Trophoblast cell (in vitro differentiated cells and primary cell): ENCODE measurements around the gene GLRX2.

Experiments
- DNase-seq, 2 donors: peaks; one replicate each; pipeline ENCODE4 v3.0.0-alpha.2; 2016
- H2AFZ ChIP-seq: 2 replicates; pipeline ENCODE4 v1.6.1; 2013; ENCODE audit warnings: low read length, moderate library complexity, mild to moderate bottlenecking; ENCODE audit not compliant: insufficient read depth, poor library complexity
- H2AK5ac ChIP-seq: 2 replicates; pipeline ENCODE4 v1.6.1; 2013; ENCODE audit warnings: mild to moderate bottlenecking, low read length
- H2BK120ac ChIP-seq: 2 replicates; pipeline ENCODE4 v1.6.1; 2013; ENCODE audit warnings: low read length, mild to moderate bottlenecking, moderate library complexity; ENCODE audit not compliant: insufficient read depth, poor library complexity
- H2BK12ac ChIP-seq: 2 replicates; pipeline ENCODE4 v1.6.1; 2013; ENCODE audit warnings: mild to moderate bottlenecking, low read length, moderate library complexity
- H2BK5ac ChIP-seq: 2 replicates; pipeline ENCODE4 v1.6.1; 2013; ENCODE audit warnings: low read length, low read depth, moderate library complexity, mild to moderate bottlenecking; ENCODE audit not compliant: poor library complexity
- H3K14ac ChIP-seq: 2 replicates; pipeline ENCODE4 v1.6.1; 2013; ENCODE audit warnings: mild to moderate bottlenecking, low read length
- H3K18ac ChIP-seq: 2 replicates; pipeline ENCODE4 v1.6.1; 2013; ENCODE audit warnings: mild to moderate bottlenecking, low read length
- H3K23ac ChIP-seq: 2 replicates; pipeline ENCODE4 v1.6.1; 2013; ENCODE audit warnings: low read length
- H3K27ac ChIP-seq: 2 replicates; pipeline ENCODE4 v1.5.1; 2013; ENCODE audit warnings: low read depth, mild to moderate bottlenecking, inconsistent platforms, low read length, moderate library complexity
- H3K27me3 ChIP-seq: 2 replicates; pipeline ENCODE4 v1.6.1; 2013; ENCODE audit warnings: inconsistent platforms, mild to moderate bottlenecking, low read length, moderate library complexity; ENCODE audit not compliant: insufficient read depth
- H3K36me3 ChIP-seq, 2 experiments: 1 replicate in 1 of 2; 2 replicates in 1 of 2; pipeline ENCODE4 v1.6.1; 2013; ENCODE audit warnings: low read length in 2 of 2, mild to moderate bottlenecking in 2 of 2, moderate library complexity in 1 of 2; ENCODE audit not compliant: insufficient read depth in 2 of 2, control insufficient read depth in 1 of 2
- H3K4ac ChIP-seq: 2 replicates; pipeline ENCODE4 v1.6.1; 2013; ENCODE audit warnings: low read depth, mild to moderate bottlenecking, low read length, moderate library complexity
- H3K4me1 ChIP-seq, 2 experiments: 1 replicate in 1 of 2; 2 replicates in 1 of 2; pipeline ENCODE4 v1.6.1; 2013; ENCODE audit warnings: low read length in 2 of 2, mild to moderate bottlenecking in 2 of 2, moderate library complexity in 1 of 2; ENCODE audit not compliant: insufficient read depth in 2 of 2, control insufficient read depth in 1 of 2
- H3K4me2 ChIP-seq: 2 replicates; pipeline ENCODE4 v1.6.1; 2013; ENCODE audit warnings: inconsistent platforms, mild to moderate bottlenecking, low read length, moderate library complexity
- H3K4me3 ChIP-seq: 2 replicates; pipeline ENCODE4 v1.5.1; 2013; ENCODE audit warnings: mild to moderate bottlenecking, low read depth, low read length, inconsistent platforms
- H3K79me1 ChIP-seq: one replicate; pipeline ENCODE4 v1.6.1; 2013; ENCODE audit warnings: low read length
- H3K79me2 ChIP-seq: 2 replicates; pipeline ENCODE4 v1.6.1; 2013; ENCODE audit warnings: low read length, mild to moderate bottlenecking; ENCODE audit not compliant: control insufficient read depth, insufficient read depth, poor library complexity
- H3K9ac ChIP-seq: 2 replicates; pipeline ENCODE4 v1.6.1; 2013; ENCODE audit warnings: mild to moderate bottlenecking, low read length
- H3K9me3 ChIP-seq: 2 replicates; pipeline ENCODE4 v1.6.1; 2013; ENCODE audit warnings: low read depth, mild to moderate bottlenecking, control low read depth, inconsistent platforms, low read length; ENCODE audit not compliant: insufficient read depth
- H4K12ac ChIP-seq: 2 replicates; pipeline ENCODE4 v1.6.1; 2013; ENCODE audit warnings: low read depth, mild to moderate bottlenecking, low read length, moderate library complexity
- H4K8ac ChIP-seq: 2 replicates; pipeline ENCODE4 v1.6.1; 2013; ENCODE audit warnings: low read depth, mild to moderate bottlenecking, low read length, moderate library complexity
- H4K91ac ChIP-seq: one replicate; pipeline ENCODE4 v1.6.1; 2013; ENCODE audit warnings: low read depth, mild to moderate bottlenecking, low read length, moderate library complexity
- WGBS: extraction: QIAGEN DNeasy Blood & Tissue Kit; methylation state at CpG from one replicate; pipeline ENCODE4 v1.1.7; 2013; ENCODE audit warnings: missing lambda C conversion rate; ENCODE audit not compliant: insufficient read length, insufficient coverage; ENCODE audit errors: extremely low coverage; 5-methylcytosine and 5-hydroxymethylcytosine counted together

Gene GLRX2

DNA sequence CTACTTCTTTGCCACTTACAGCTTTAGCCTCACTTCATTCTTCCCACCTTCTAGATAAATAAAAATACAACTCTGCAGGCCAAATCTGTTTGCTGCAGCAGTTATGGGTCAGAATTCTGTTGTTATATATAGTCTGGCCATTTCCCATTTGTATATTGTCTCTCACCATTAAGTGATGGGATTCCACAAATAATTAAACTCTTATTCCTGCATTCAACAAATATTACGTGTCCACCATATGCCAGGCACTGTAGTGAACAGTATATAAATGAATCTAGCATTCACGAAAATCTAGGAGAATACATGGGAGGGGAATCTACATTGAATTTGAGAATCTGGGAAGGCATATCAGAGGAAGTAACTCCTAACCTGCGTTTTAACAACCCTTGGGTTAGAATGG, 5.7 kb upstream of the GLRX2 start:
- H2BK120ac ChIP-seq, result no peak overlapping the region
- no peak overlapping the region for H2AFZ ChIP-seq
- H4K12ac ChIP-seq, result no peak overlapping the region
- H4K8ac ChIP-seq, result no peak overlapping the region
- H4K91ac ChIP-seq, result no peak overlapping the region
- no CpG with 5 or more reads among the region's 3 CpGs for WGBS
- no peaks in the 10 kb centered on the region for H3K36me3 ChIP-seq
- no peak for DNase-seq
- no peak overlapping the region for H3K23ac ChIP-seq
- H3K4me2 ChIP-seq, result no peak overlapping the region
- no peak overlapping the region for H3K4ac ChIP-seq
- H2AK5ac ChIP-seq, result no peak overlapping the region
- H3K14ac ChIP-seq, result no peak overlapping the region
- no peak overlapping the region for H3K18ac ChIP-seq
- no peaks in the 10 kb centered on the region for H3K9me3 ChIP-seq
- no peaks in the 10 kb centered on the region for H3K79me2 ChIP-seq
- H3K27me3 ChIP-seq, result no peaks in the 10 kb centered on the region
- no peak overlapping the region for H3K4me3 ChIP-seq
- peaks cover 1% of the 10 kb centered on the region for H3K79me1 ChIP-seq
- peaks cover 3 to 9% of the 10 kb centered on the region in 2 experiments for H3K4me1 ChIP-seq
- no peak overlapping the region for H2BK12ac ChIP-seq
- H3K27ac ChIP-seq, result no peak overlapping the region
- no peak overlapping the region for H2BK5ac ChIP-seq
- no peak overlapping the region for H3K9ac ChIP-seq

DNA sequence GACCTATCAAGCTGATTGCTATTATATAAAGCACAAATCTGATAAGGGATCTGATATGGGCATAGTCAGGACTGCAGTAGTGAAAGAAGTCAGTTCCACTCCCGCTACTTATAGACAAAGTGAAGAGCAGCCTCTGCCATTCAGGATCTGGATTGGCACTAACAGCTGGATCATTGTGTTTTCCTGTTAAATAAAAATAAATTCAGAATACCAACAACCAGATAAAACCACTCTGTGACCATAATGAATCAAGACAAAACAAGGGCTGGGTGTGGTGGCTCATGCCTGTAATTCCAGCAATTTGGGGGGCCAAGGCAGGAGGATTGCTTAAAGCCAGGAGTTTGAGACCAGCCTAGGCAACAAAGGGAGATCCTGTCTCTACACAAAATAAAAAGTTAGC, 5.0 kb upstream of the GLRX2 start:
- Histone ChIP-seq H3K23ac (no peak overlapping the region), H3K4me2 (no peak overlapping the region), H2BK12ac (peak overlapping the region; percentile 58), H3K14ac (no peak overlapping the region), H3K79me1 (peaks cover 2% of the 10 kb centered on the region), H3K18ac (no peak overlapping the region), H2BK120ac (no peak overlapping the region), H3K27ac (no peak overlapping the region), H3K9ac (no peak overlapping the region), H3K4me3 (no peak overlapping the region), H3K36me3 (no peaks in the 10 kb centered on the region), H3K79me2 (peaks cover 2% of the 10 kb centered on the region), H2AK5ac (no peak overlapping the region), H3K9me3 (no peaks in the 10 kb centered on the region), H2BK5ac (no peak overlapping the region), H4K91ac (no peak overlapping the region), H3K27me3 (no peaks in the 10 kb centered on the region), H3K4ac (no peak overlapping the region), H4K8ac (no peak overlapping the region), H2AFZ (no peak overlapping the region), H4K12ac (no peak overlapping the region), H3K4me1 (peaks cover 2 to 7% of the 10 kb centered on the region in 2 experiments)
- no CpG with 5 or more reads among the region's 1 CpG for WGBS
- no peak for DNase-seq

DNA sequence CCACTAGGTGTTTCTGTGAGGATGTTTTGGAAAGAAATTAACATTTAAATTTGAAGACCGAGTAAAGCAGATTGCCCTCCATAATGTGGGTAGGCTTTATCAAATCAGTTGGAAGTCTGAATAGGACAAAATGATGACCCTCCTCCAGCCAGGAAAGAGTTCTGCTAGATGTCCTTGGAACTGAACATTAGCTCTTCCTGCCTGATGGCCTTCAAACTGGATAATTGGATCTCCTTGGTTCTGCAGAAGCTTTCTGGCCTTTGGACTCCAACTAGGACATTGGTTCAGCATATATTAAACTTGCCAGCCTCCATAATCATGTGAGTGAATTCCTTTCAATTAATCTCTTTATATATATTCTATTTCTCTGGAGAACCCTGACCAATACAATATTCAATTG, 4.4 kb upstream of the GLRX2 start:
- H3K9ac ChIP-seq, result no peak overlapping the region
- H3K27me3 ChIP-seq, result no peaks in the 10 kb centered on the region
- DNase-seq, result no peak
- H4K12ac ChIP-seq, result no peak overlapping the region
- no peak overlapping the region for H2BK120ac ChIP-seq
- WGBS, result no CpG with 5 or more reads among the region's 1 CpG
- H2BK5ac ChIP-seq, result no peak overlapping the region
- H3K79me1 ChIP-seq, result peaks cover 5% of the 10 kb centered on the region
- no peak overlapping the region for H3K4ac ChIP-seq
- H3K4me3 ChIP-seq, result no peak overlapping the region
- H3K27ac ChIP-seq, result no peak overlapping the region
- no peak overlapping the region for H3K14ac ChIP-seq
- no peak overlapping the region for H3K23ac ChIP-seq
- no peak overlapping the region for H3K4me2 ChIP-seq
- H3K4me1 ChIP-seq, result peaks cover 2 to 7% of the 10 kb centered on the region in 2 experiments
- no peak overlapping the region for H2AFZ ChIP-seq
- no peak overlapping the region for H4K8ac ChIP-seq
- H4K91ac ChIP-seq, result no peak overlapping the region
- no peak overlapping the region for H2AK5ac ChIP-seq
- no peaks in the 10 kb centered on the region for H3K36me3 ChIP-seq
- H3K9me3 ChIP-seq, result no peaks in the 10 kb centered on the region
- no peak overlapping the region for H3K18ac ChIP-seq
- H3K79me2 ChIP-seq, result peaks cover 5% of the 10 kb centered on the region
- no peak overlapping the region for H2BK12ac ChIP-seq

DNA sequence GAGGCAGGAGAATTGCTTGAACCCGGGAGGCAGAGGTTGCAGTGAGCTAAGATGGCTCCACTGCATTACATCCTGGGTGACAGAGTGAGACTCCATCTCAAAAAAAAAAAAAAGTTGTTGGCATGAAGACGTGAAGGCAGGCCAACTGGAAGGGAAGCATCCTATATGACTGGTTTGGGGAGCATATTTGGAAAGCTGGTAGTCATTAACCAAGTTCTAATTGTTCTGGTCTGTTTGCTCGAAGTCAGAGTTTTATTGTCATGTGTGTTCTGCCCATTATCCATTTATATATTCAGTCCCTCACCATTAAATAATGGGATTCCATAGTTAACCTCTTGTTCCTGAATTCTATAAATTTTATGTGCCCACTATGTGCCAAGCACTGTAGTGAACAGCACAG, 3.3 kb upstream of the GLRX2 start:
- Histone ChIP-seq H2AK5ac (no peak overlapping the region), H4K12ac (no peak overlapping the region), H3K36me3 (no peaks in the 10 kb centered on the region), H3K14ac (no peak overlapping the region), H3K4ac (no peak overlapping the region), H2BK5ac (no peak overlapping the region), H2AFZ (no peak overlapping the region), H3K9me3 (no peaks in the 10 kb centered on the region), H3K79me2 (peaks cover 5% of the 10 kb centered on the region), H3K23ac (no peak overlapping the region), H4K8ac (no peak overlapping the region), H3K4me2 (no peak overlapping the region), H3K27ac (no peak overlapping the region), H3K4me3 (no peak overlapping the region), H2BK12ac (no peak overlapping the region), H3K79me1 (peaks cover 6% of the 10 kb centered on the region), H2BK120ac (no peak overlapping the region), H3K27me3 (no peaks in the 10 kb centered on the region), H3K4me1 (peaks cover 2 to 7% of the 10 kb centered on the region in 2 experiments), H3K9ac (no peak overlapping the region), H3K18ac (no peak overlapping the region), H4K91ac (no peak overlapping the region)
- DNase-seq, result no peak
- WGBS, result no CpG with 5 or more reads among the region's 3 CpGs
